T47D (cell line): ENCODE measurements around the gene QPRT.
"Not testable (repeated sequence)": the region's sequence is repeated elsewhere in the genome, so short reads cannot be mapped to it uniquely, and the experiment has no call there.

Experiments used
- DNase-seq, 2 experiments: peaks; one replicate each; pipeline versions ENCODE4 v3.0.0 to v3.0.0-alpha.2; 2011 to 2012; ENCODE audit warnings: low read depth in 1 of 2, low spot score in 1 of 2
- JUND ChIP-seq: IDR thresholded peaks from 2 replicates; pipeline ENCODE4 v1.6.1; 2012; ENCODE audit warnings: low read depth
- in situ Hi-C: cut with HindIII; loops from 2 replicates; pipeline ENCODE4 v1.10.0; 2016; ENCODE audit warnings: low sequenced_read_pairs, low pct_unique_long_range_greater_than_20kb

QPRT gene

GRCh38 chr16:29700253-29700987 lies 21.4 kb downstream of the QPRT start:
- no peak for TF ChIP-seq JUND
- in situ Hi-C loops: no loop called here
- DNase-seq: peak; percentile 77 to 92

GRCh38 chr16:29701214-29701555 lies 22.2 kb downstream of the QPRT start:
- DNase-seq: no peak
- no peak for TF ChIP-seq JUND
- in situ Hi-C loops: no loop called here

- DNase-seq: no peak
- in situ Hi-C loops: no loop called here
- TF ChIP-seq JUND: no peak
These were observed 23.3 kb downstream of the QPRT start for GRCh38 chr16:29702269-29702668.

DNA sequence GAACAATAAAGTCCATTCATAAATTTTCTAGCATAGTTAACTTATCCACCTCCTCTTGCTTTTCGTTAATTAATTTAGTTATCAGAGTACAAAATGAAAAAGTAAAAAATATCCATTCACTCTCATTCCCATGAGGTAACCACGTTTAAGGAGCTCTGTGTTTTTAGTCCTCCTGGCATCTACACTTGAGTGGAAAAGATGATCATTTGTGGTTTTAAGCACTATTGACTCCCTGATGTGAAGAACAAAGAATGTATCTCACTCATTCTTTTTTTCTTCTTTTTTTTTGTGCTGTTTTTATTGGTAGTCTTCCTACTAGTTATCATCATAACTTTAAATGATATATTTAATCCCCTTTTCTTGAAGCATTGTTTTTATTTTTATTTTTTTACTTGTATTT lies 26.1 kb downstream of the QPRT start:
- no peak for TF ChIP-seq JUND
- no peak for DNase-seq
- in situ Hi-C loops: no loop called here

DNA sequence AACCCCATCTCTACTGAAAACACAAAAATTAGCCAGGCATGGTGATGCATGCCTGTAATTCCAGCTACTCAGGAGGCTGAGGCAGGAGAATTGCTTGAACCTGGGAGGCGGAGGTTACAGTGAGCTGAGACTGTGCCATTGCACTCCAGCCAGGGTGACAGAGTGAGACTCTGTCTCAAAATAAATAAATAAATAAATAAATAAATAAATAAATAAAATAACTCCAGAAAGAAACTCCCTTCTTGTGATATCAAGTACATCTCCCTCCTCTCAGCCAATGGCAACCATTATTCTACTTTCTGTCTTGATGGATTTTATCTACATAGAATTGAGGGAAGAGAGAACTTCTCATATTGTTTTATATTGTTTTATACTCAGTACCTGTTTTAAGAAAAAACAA lies 28.2 kb downstream of the QPRT start:
- DNase-seq, in situ Hi-C loops: not testable (repeated sequence)

DNA sequence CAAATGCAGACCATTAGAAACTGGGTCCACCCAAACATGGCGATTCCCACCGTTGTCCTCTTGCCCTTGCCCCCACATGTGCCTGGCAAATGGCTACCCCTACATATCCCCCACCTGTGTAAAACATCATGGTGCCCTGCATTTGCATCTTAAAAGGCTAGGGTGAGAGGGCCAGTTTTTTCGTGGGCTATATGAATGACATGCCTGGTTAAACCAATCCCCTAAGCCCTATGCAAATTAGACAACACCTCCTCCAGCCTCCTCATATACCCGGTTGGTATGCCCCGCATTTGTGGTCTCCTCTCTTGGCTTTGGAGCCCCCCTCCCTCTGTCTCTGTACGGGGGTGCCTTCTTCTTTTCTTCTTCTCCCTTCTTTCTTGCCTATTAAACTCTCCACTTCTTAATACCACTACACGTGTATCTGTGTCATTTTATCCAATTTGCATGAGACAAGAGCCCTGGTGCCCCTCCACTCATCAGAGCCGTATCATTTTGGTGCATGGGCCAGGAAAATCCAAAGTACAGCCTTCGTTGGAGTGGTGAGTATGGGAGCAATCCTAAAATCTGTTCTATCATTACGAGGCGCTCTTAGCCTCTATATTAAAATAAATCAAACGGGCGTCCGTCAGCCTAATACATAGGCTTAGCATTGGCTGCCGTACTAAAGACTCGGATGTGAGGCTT lies 30.1 kb downstream of the QPRT start:
- in situ Hi-C loops: no loop called here
- DNase-seq: no peak
- no peak for TF ChIP-seq JUND

DNA sequence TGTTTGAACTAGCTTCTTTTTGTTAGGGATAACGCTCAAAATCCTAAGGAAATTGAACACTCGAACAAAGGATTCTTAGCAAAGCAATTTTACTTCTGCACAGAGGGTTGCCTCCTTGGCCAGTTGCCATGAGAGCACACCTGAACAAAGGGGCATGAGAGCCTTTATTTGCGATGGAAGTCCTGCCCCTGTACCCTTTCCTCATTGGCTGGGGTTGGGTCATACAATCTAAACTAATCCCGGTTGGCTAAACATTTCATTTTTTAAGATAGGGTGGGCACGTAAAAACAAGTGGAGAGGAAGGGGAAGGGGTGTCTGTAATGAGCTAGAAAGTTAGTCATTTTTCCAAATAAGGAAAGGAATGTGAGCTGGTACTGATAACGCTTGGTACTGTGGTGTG lies 30.7 kb downstream of the QPRT start:
- in situ Hi-C loops, DNase-seq: not testable (repeated sequence)

- TF ChIP-seq JUND: no peak
- peak; percentile 47 to 70 for DNase-seq
- in situ Hi-C loops: no loop called here
These were observed 31.5 kb downstream of the QPRT start for GRCh38 chr16:29710227-29711219.

- no peak for DNase-seq
- no peak for TF ChIP-seq JUND
- in situ Hi-C loops: no loop called here
These were observed 33.8 kb downstream of the QPRT start for GRCh38 chr16:29712809-29713208.

DNA sequence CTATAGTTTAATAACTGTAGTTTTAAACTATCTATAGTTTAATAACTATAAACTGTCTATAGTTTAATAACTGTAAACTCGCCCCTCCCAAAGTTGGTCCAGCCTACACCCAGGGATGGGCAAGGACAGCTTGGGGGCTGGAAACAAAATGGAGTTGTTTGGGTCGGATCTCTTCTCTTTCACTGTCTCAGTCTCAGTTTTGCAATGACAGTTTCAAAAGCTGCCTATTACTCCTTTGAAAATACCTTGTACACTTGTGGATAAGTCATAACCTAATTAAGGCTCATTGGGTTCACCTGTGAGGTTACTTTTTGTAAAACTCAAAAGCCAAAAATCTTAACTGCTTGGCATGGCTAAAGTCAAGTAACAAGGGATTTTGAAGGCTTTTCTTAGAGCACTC lies 35.4 kb downstream of the QPRT start:
- TF ChIP-seq JUND: no peak
- no peak for DNase-seq
- in situ Hi-C loops: no loop called here

DNA sequence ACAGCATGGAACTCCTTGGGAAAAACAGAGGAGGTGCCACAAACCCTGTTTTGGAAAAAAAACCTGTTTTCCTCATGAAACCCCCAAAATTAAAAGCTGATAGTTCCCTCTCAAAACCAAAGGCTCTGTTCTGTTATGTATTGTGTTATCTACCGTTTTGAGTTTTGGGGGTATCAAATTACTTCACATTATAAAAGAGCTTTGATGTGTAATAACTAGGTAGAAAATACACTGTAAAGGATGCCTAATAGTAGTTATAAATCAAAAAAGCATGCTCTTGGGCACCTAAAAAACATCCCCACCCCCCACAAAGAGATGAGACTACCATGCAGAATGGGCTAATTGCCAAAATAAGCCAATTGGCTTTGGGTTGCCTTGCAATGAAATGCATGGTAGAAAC lies 36.0 kb downstream of the QPRT start:
- in situ Hi-C loops: no loop called here
- no peak for TF ChIP-seq JUND
- no peak for DNase-seq

GRCh38 chr16:29717113-29717512 lies 38.1 kb downstream of the QPRT start:
- in situ Hi-C loops: no loop called here

GRCh38 chr16:29719063-29719462 lies 40.1 kb downstream of the QPRT start:
- DNase-seq: peak in 1 of 2 experiments; percentile 33
- in situ Hi-C loops: no loop called here

More at GRCh38 chr16:29717113-29717512, 38.1 kb downstream of the QPRT start:
- no peak for DNase-seq
- TF ChIP-seq JUND: no peak

More at GRCh38 chr16:29719063-29719462, 40.1 kb downstream of the QPRT start:
- no peak for TF ChIP-seq JUND
